H9 (cell line): ENCODE data around the gene C17orf50. TPM values are rescaled to one million over a fixed set of nuclear protein-coding genes. Genes with fewer than 3 reads are reported as not detected.

Source experiments
- DNase-seq: peaks from one replicate; pipeline ENCODE4 v3.0.0-alpha.2; 2017
- H2AFZ ChIP-seq: one replicate; pipeline ENCODE4 v1.6.1; 2013; ENCODE audit warnings: mild to moderate bottlenecking, low read length, control low read depth, moderate library complexity
- H2AK5ac ChIP-seq: 2 replicates; pipeline ENCODE4 v1.6.1; 2013; ENCODE audit warnings: low read length, control low read depth, mixed read lengths; ENCODE audit not compliant: insufficient read length
- H2BK120ac ChIP-seq: one replicate; pipeline ENCODE4 v1.6.1; 2013; ENCODE audit warnings: low read depth, mild to moderate bottlenecking, low read length, control low read depth, inconsistent platforms; ENCODE audit not compliant: poor library complexity, severe bottlenecking
- H2BK12ac ChIP-seq: 2 replicates; pipeline ENCODE4 v1.6.1; 2013; ENCODE audit warnings: low read length, control low read depth, mixed read lengths, low read depth; ENCODE audit not compliant: insufficient read length
- H2BK15ac ChIP-seq: 2 replicates; pipeline ENCODE4 v1.6.1; 2013; ENCODE audit warnings: low read depth, low read length, control low read depth
- H2BK20ac ChIP-seq: one replicate; pipeline ENCODE4 v1.6.1; 2013; ENCODE audit warnings: low read depth, mild to moderate bottlenecking, low read length, control low read depth, inconsistent platforms; ENCODE audit not compliant: poor library complexity, severe bottlenecking
- H2BK5ac ChIP-seq: 2 replicates; pipeline ENCODE4 v1.6.1; 2013; ENCODE audit warnings: low read length, control low read depth, mixed read lengths; ENCODE audit not compliant: insufficient read length
- H3K14ac ChIP-seq: 2 replicates; pipeline ENCODE4 v1.6.1; 2013; ENCODE audit warnings: low read length, control low read depth; ENCODE audit not compliant: insufficient read depth
- H3K18ac ChIP-seq: 2 replicates; pipeline ENCODE4 v1.6.1; 2013; ENCODE audit warnings: low read depth, mild to moderate bottlenecking, mixed read lengths, low read length, control low read depth; ENCODE audit not compliant: insufficient read length
- H3K23ac ChIP-seq: 2 replicates; pipeline ENCODE4 v1.6.1; 2013; ENCODE audit warnings: low read length, control low read depth, mixed read lengths, low read depth; ENCODE audit not compliant: insufficient read length
- H3K23me2 ChIP-seq: 2 replicates; pipeline ENCODE4 v1.6.1; 2013; ENCODE audit warnings: low read depth, mild to moderate bottlenecking, mixed read lengths, low read length, control low read depth; ENCODE audit not compliant: insufficient read length, poor library complexity, severe bottlenecking
- H3K27ac ChIP-seq: 2 replicates; pipeline ENCODE4 v1.5.1; 2013; ENCODE audit warnings: low read length, control low read depth, mixed read lengths, low read depth; ENCODE audit not compliant: insufficient read length
- H3K27me3 ChIP-seq: 2 replicates; pipeline ENCODE4 v1.6.1; 2013; ENCODE audit warnings: low read length, control low read depth, inconsistent platforms; ENCODE audit not compliant: insufficient read depth
- H3K4ac ChIP-seq: 2 replicates; pipeline ENCODE4 v1.6.1; 2013; ENCODE audit warnings: low read depth, mild to moderate bottlenecking, control low read depth, inconsistent platforms, low read length, moderate library complexity
- H3K4me1 ChIP-seq: 2 replicates; pipeline ENCODE4 v1.6.1; 2013; ENCODE audit warnings: low read length, control low read depth, inconsistent platforms; ENCODE audit not compliant: insufficient read depth
- H3K4me2 ChIP-seq: 2 replicates; pipeline ENCODE4 v1.6.1; 2013; ENCODE audit warnings: low read length, control low read depth, mixed read lengths; ENCODE audit not compliant: insufficient read length, insufficient read depth
- H3K56ac ChIP-seq: 2 replicates; pipeline ENCODE4 v1.6.1; 2013; ENCODE audit warnings: low read depth, mild to moderate bottlenecking, mixed read lengths, low read length, control low read depth; ENCODE audit not compliant: insufficient read length
- H3K79me1 ChIP-seq: 2 replicates; pipeline ENCODE4 v1.6.1; 2013; ENCODE audit warnings: low read depth, mild to moderate bottlenecking, moderate library complexity, low read length, control low read depth, inconsistent platforms; ENCODE audit not compliant: insufficient read depth, poor library complexity, severe bottlenecking
- H3K79me2 ChIP-seq: 2 replicates; pipeline ENCODE4 v1.6.1; 2013; ENCODE audit warnings: low read length, control low read depth, inconsistent platforms; ENCODE audit not compliant: insufficient read depth
- H3K9ac ChIP-seq: 2 replicates; pipeline ENCODE4 v1.6.1; 2013; ENCODE audit warnings: low read length, control low read depth, mixed read lengths; ENCODE audit not compliant: insufficient read length; ENCODE audit errors: extremely low read depth
- H3K9me3 ChIP-seq: one replicate; pipeline ENCODE4 v1.6.1; 2013; ENCODE audit warnings: low read depth, low read length, inconsistent platforms; ENCODE audit not compliant: control insufficient read depth
- H3T11ph ChIP-seq: one replicate; pipeline ENCODE4 v1.6.1; 2013; ENCODE audit warnings: mild to moderate bottlenecking, low read length, control low read depth, inconsistent platforms
- H4K20me1 ChIP-seq: one replicate; pipeline ENCODE4 v1.6.1; 2013; ENCODE audit not compliant: control insufficient read depth, insufficient read length, insufficient read depth
- H4K5ac ChIP-seq: 2 replicates; pipeline ENCODE4 v1.6.1; 2013; ENCODE audit warnings: low read depth, mild to moderate bottlenecking, mixed read lengths, low read length, control low read depth; ENCODE audit not compliant: insufficient read length
- H4K8ac ChIP-seq: replicated peaks from 2 replicates; pipeline ENCODE4 v1.6.1; 2013; ENCODE audit warnings: low read length, control low read depth, mixed read lengths, low read depth; ENCODE audit not compliant: insufficient read length
- H4K91ac ChIP-seq: 2 replicates; pipeline ENCODE4 v1.6.1; 2013; ENCODE audit warnings: low read depth, mild to moderate bottlenecking, moderate library complexity, mixed read lengths, low read length, control low read depth; ENCODE audit not compliant: insufficient read length
- H3K27ac Mint-ChIP-seq, 3 experiments: 2 replicates in 2 of 3; 3 replicates in 1 of 3; pipeline ENCODE4 v1.8.0; 2020 to 2021; ENCODE audit warnings: mixed read lengths in 3 of 3, mild to moderate bottlenecking in 1 of 3, moderate library complexity in 1 of 3
- H3K27me3 Mint-ChIP-seq: 2 replicates; pipeline ENCODE4 v1.8.0; 2021; ENCODE audit warnings: low read depth, mild to moderate bottlenecking, moderate library complexity, mixed read lengths
- H3K36me3 Mint-ChIP-seq, 3 experiments: 2 replicates in 2 of 3; 3 replicates in 1 of 3; pipeline ENCODE4 v1.8.0; 2020 to 2021; ENCODE audit warnings: low read depth in 3 of 3, mixed read lengths in 3 of 3; ENCODE audit not compliant: insufficient read depth in 1 of 3
- H3K4me1 Mint-ChIP-seq, 2 experiments: 2 replicates each; pipeline ENCODE4 v1.8.0; 2020; ENCODE audit warnings: mixed read lengths in 2 of 2
- H3K4me3 Mint-ChIP-seq, 2 experiments: 2 replicates in 1 of 2; 3 replicates in 1 of 2; pipeline ENCODE4 v1.8.0; 2020 to 2021; ENCODE audit warnings: mild to moderate bottlenecking in 2 of 2, mixed read lengths in 2 of 2, moderate library complexity in 1 of 2
- H3K9me3 Mint-ChIP-seq, 2 experiments: 2 replicates in 1 of 2; 3 replicates in 1 of 2; pipeline ENCODE4 v1.8.0; 2020; ENCODE audit warnings: mild to moderate bottlenecking in 2 of 2, mixed read lengths in 2 of 2, moderate library complexity in 1 of 2
- CTCF ChIP-seq: fragments of 200-600 bp; sonication (generic); conservative IDR thresholded peaks from 3 replicates; pipeline ENCODE4 v1.8.0; 2021; ENCODE audit warnings: antibody characterized with exemption, mild to moderate bottlenecking
- WGBS: extraction: QIAGEN DNeasy Blood & Tissue Kit; methylation state at CpG from one replicate; pipeline ENCODE4 v1.1.7; 2013; ENCODE audit warnings: missing lambda C conversion rate, low lambda C conversion rate, mixed read lengths; ENCODE audit not compliant: insufficient read length; ENCODE audit errors: extremely low coverage; 5-methylcytosine and 5-hydroxymethylcytosine counted together
- total RNA-seq: library from RNA; stranded (reverse); gene quantifications from 2 replicates; pipeline ENCODE4 v1.2.1, GENCODE V29; 2021

C17orf50 gene
- total RNA-seq, 1 experiment from 2014 or later = not detected

GRCh38 chr17:35808962-35809854 lies 48.5 kb downstream of the C17orf50 start, which contains the start of gene TAF15:
TSS of gene TAF15 (plus strand) at chr17:35809484. CDS start at chr17:35809570, 86 bp downstream.
- Histone ChIP-seq H2AK5ac (no peak within 1 kb of the TSS), H2BK120ac (no peak within 1 kb of the TSS), H2BK12ac (no peak within 1 kb of the TSS), H3K79me1 (peaks cover 2% of the 10 kb centered on the region), H3K4ac (no peak within 1 kb of the TSS; the same call in 1 of the 2 replicates), H4K8ac (no peak within 1 kb of the TSS), H3K4me1 (peaks cover 2% of the 10 kb centered on the region; the same call in 1 of the 2 replicates), H2BK20ac (no peak within 1 kb of the TSS), H4K5ac (peak within 1 kb of the TSS; percentile 81), H3K18ac (peak within 1 kb of the TSS; percentile 98), H3K27me3 (no peaks in the 10 kb centered on the region), H3K9ac (peak within 1 kb of the TSS; percentile 93), H4K91ac (no peak within 1 kb of the TSS), H3K14ac (peak within 1 kb of the TSS; percentile 97), H3K79me2 (peaks cover 27% of the 10 kb centered on the region; the same call in 1 of the 2 replicates), H3K9me3 (no peaks in the 10 kb centered on the region), H3K23me2 (peaks cover 4% of the 10 kb centered on the region), H3K4me2 (peak within 1 kb of the TSS; percentile 99), H3K56ac (peak within 1 kb of the TSS; percentile 14), H3T11ph (peak within 1 kb of the TSS; percentile 85), H2BK5ac (peak within 1 kb of the TSS; percentile 47), H3K23ac (no peak within 1 kb of the TSS), H2AFZ (no peak within 1 kb of the TSS), H3K27ac (peak within 1 kb of the TSS; percentile 66), H2BK15ac (no peak within 1 kb of the TSS), H4K20me1 (no peaks in the 10 kb centered on the region)
- no peaks in the 10 kb centered on the region; the same call in 1 of the 2 replicates for H3K27me3 Mint-ChIP-seq
- WGBS = no CpG with 5 or more reads among the region's 71 CpGs
- H3K4me3 Mint-ChIP-seq = peak within 1 kb of the TSS; percentile 88 to 99
- H3K36me3 Mint-ChIP-seq = peaks cover 18 to 33% (median 20%) of the 10 kb centered on the region in 3 experiments; a peak in 6 of 7 replicates
- peak; percentile 72 for TF ChIP-seq CTCF
- peaks cover 31 to 36% of the 10 kb centered on the region in 2 experiments for H3K4me1 Mint-ChIP-seq
- peak; percentile 99 for DNase-seq
- H3K9me3 Mint-ChIP-seq = no peaks in the 10 kb centered on the region
- peak within 1 kb of the TSS; percentile 100 for H3K27ac Mint-ChIP-seq
